ENCODE results near the gene NRP2. TPM values are rescaled to one million over a fixed set of nuclear protein-coding genes. Genes with fewer than 3 reads are reported as not detected.

The NRP2 gene
- total RNA-seq, 1 experiment from 2014 or later, result 18.3 TPM

GRCh38 chr2:205688417-205689200, 6.3 kb downstream of the NRP2 start:
- Histone ChIP-seq H3K9me2 (replicated peaks; ENCODE audit: low read length) (no peaks in the 10 kb centered on the region), H3K4me2 (ENCODE audit: low read length) (no peak overlapping the region), H3K27ac (ENCODE audit: low read length) (no peak overlapping the region), H3K4me3 (ENCODE audit: low read length) (no peak overlapping the region), H3F3A (ENCODE audit: low read length, unreplicated experiment) (no peaks in the 10 kb centered on the region), H2AFZ (ENCODE audit: low read length) (no peak overlapping the region), H3K27me3 (ENCODE audit: low read length) (no peaks in the 10 kb centered on the region), H3K4me1 (ENCODE audit: insufficient read depth, low read length) (peaks cover 24% of the 10 kb centered on the region), H3K36me3 (ENCODE audit: low read depth, low read length) (no peaks in the 10 kb centered on the region), H3K9me3 (ENCODE audit: low read length) (no peaks in the 10 kb centered on the region), H4K20me1 (ENCODE audit: low read length) (no peaks in the 10 kb centered on the region), H3K9ac (ENCODE audit: low read length) (no peak overlapping the region), H3K79me2 (ENCODE audit: low read length) (peaks cover 29% of the 10 kb centered on the region)
- POLR2A ChIA-PET (ENCODE audit: unreplicated experiment), result no interaction called here
- intact Hi-C loops (cut with micrococcal nuclease), result loop anchor here (10.0 kb wide), 1 partner anchor 1144 kb away; the partner anchor contains the start of gene PARD3B
- ATAC-seq (no peak), DNase-seq (no peak)
- BruUV-seq (replicated peaks), result no TSS peak
- CTCF ChIA-PET, result no interaction called here
- TF ChIP-seq EZH2phosphoT487 (IDR thresholded peaks at IDR 0.05; ENCODE audit: borderline replicate concordance, low read length) (no peak), CTCF (conservative IDR thresholded peaks at IDR 0.05; ENCODE audit: low read depth, low read length) (no peak), EZH2 (IDR thresholded peaks at IDR 0.05; ENCODE audit: low read length, unreplicated experiment) (no peak)

GRCh38 chr2:205689820-205690219, 7.5 kb downstream of the NRP2 start:
- ChIA-PET POLR2A (ENCODE audit: unreplicated experiment) (no interaction called here), CTCF (no interaction called here)
- no peak for ATAC-seq
- no peak overlapping the region for H3K9ac ChIP-seq (ENCODE audit: low read length)
- no peaks in the 10 kb centered on the region for H3K36me3 ChIP-seq (ENCODE audit: low read depth, low read length)
- no peak overlapping the region for H3K4me3 ChIP-seq (ENCODE audit: low read length)
- H3K27me3 ChIP-seq (ENCODE audit: low read length), result no peaks in the 10 kb centered on the region
- H2AFZ ChIP-seq (ENCODE audit: low read length), result no peak overlapping the region
- TF ChIP-seq CTCF (conservative IDR thresholded peaks at IDR 0.05; ENCODE audit: low read depth, low read length) (no peak), EZH2phosphoT487 (IDR thresholded peaks at IDR 0.05; ENCODE audit: borderline replicate concordance, low read length) (no peak)
- intact Hi-C loops (cut with micrococcal nuclease), result loop anchor here (10.0 kb wide), 1 partner anchor 1145 kb away; the partner anchor contains the start of gene PARD3B
- H3K79me2 ChIP-seq (ENCODE audit: low read length), result peaks cover 17% of the 10 kb centered on the region
- H3K4me2 ChIP-seq (ENCODE audit: low read length), result no peak overlapping the region
- H3K4me1 ChIP-seq (ENCODE audit: insufficient read depth, low read length), result peaks cover 12% of the 10 kb centered on the region
- no TSS peak for BruUV-seq (replicated peaks)
- no peak for DNase-seq
- H3F3A ChIP-seq (ENCODE audit: low read length, unreplicated experiment), result no peaks in the 10 kb centered on the region
- H3K9me3 ChIP-seq (ENCODE audit: low read length), result no peaks in the 10 kb centered on the region
- no peak overlapping the region for H3K27ac ChIP-seq (ENCODE audit: low read length)
- no peaks in the 10 kb centered on the region for H3K9me2 ChIP-seq (replicated peaks; ENCODE audit: low read length)
- no peaks in the 10 kb centered on the region for H4K20me1 ChIP-seq (ENCODE audit: low read length)

GRCh38 chr2:205692104-205692503, 9.8 kb downstream of the NRP2 start:
- CTCF ChIA-PET, result no interaction called here
- TF ChIP-seq EZH2 (IDR thresholded peaks at IDR 0.05; ENCODE audit: low read length, unreplicated experiment) (no peak), EZH2phosphoT487 (IDR thresholded peaks at IDR 0.05; ENCODE audit: borderline replicate concordance, low read length) (no peak), CTCF (conservative IDR thresholded peaks at IDR 0.05; ENCODE audit: low read depth, low read length) (no peak)
- H3K79me2 ChIP-seq (ENCODE audit: low read length), result no peaks in the 10 kb centered on the region
- no peaks in the 10 kb centered on the region for H3K36me3 ChIP-seq (ENCODE audit: low read depth, low read length)
- no peaks in the 10 kb centered on the region for H3K27me3 ChIP-seq (ENCODE audit: low read length)
- no peaks in the 10 kb centered on the region for H3F3A ChIP-seq (ENCODE audit: low read length, unreplicated experiment)
- POLR2A ChIA-PET (ENCODE audit: unreplicated experiment), result no interaction called here
- H3K4me1 ChIP-seq (ENCODE audit: insufficient read depth, low read length), result no peaks in the 10 kb centered on the region
- H3K9me2 ChIP-seq (replicated peaks; ENCODE audit: low read length), result no peaks in the 10 kb centered on the region
- H3K9ac ChIP-seq (ENCODE audit: low read length), result no peak overlapping the region
- H3K4me2 ChIP-seq (ENCODE audit: low read length), result no peak overlapping the region
- ATAC-seq (no peak), DNase-seq (peak; percentile 17)
- H3K27ac ChIP-seq (ENCODE audit: low read length), result no peak overlapping the region
- H3K4me3 ChIP-seq (ENCODE audit: low read length), result no peak overlapping the region
- no peaks in the 10 kb centered on the region for H3K9me3 ChIP-seq (ENCODE audit: low read length)
- intact Hi-C loops (cut with micrococcal nuclease), result no loop called here
- BruUV-seq (replicated peaks), result no TSS peak
- no peaks in the 10 kb centered on the region for H4K20me1 ChIP-seq (ENCODE audit: low read length)
- H2AFZ ChIP-seq (ENCODE audit: low read length), result no peak overlapping the region
